Peyer's patch (tissue), 4 donors: ENCODE results near the gene DNAH6. TPM values are rescaled to one million over a fixed set of nuclear protein-coding genes. Genes with fewer than 3 reads are reported as not detected.

Experiments used
- DNase-seq, 3 donors: peaks; one replicate each; pipeline ENCODE4 v3.0.0-alpha.2; 2017 to 2019
- H3K27ac ChIP-seq, 4 donors: fragments of 200-600 bp; sonication (generic); one replicate each; pipeline ENCODE4 v1.5.1; 2016 to 2019
- H3K27me3 ChIP-seq, 2 donors: fragments of 200-600 bp; sonication (generic); one replicate each; pipeline ENCODE4 v1.5.1; 2019
- H3K36me3 ChIP-seq, 3 donors: fragments of 200-600 bp; sonication (generic); one replicate each; pipeline ENCODE4 v1.5.1; 2016 to 2019
- H3K4me1 ChIP-seq, 4 donors: fragments of 200-600 bp; sonication (generic); one replicate each; pipeline ENCODE4 v1.5.1; 2016 to 2019
- H3K4me3 ChIP-seq, 4 donors: fragments of 200-600 bp; sonication (generic); 1 replicate in 3 of 4; 2 replicates in 1 of 4; pipeline ENCODE4 v1.5.1; 2016 to 2019; ENCODE audit warnings: mild to moderate bottlenecking in 1 of 4
- H3K9me3 ChIP-seq, 4 donors: fragments of 200-600 bp; sonication (generic); one replicate each; pipeline ENCODE4 v1.5.1; 2016 to 2019; ENCODE audit warnings: mild to moderate bottlenecking in 1 of 4
- POLR2A ChIP-seq, 2 donors: fragments of 450-650 bp; IDR thresholded peaks; one replicate each; pipeline ENCODE4 v1.5.1; 2017; ENCODE audit warnings: antibody characterized with exemption in 2 of 2, mild to moderate bottlenecking in 2 of 2, moderate library complexity in 2 of 2
- total RNA-seq, 4 donors: library from RNA; depleted of rRNA; stranded (reverse); fragments of >200 nt; gene quantifications; one replicate each; pipeline ENCODE4 v1.1.0, GENCODE V29; 2016
- TF ChIP-seq, protein P1 (sequence below), 6 experiments: fragments of 450-650 bp in 4 of 6; fragments of 200-600 bp in 2 of 6; sonication (generic) in 1 of 6; IDR thresholded peaks; one replicate each; pipeline ENCODE4 v1.5.1; 2017 to 2019; ENCODE audit warnings: antibody characterized with exemption in 6 of 6, mild to moderate bottlenecking in 3 of 6, moderate library complexity in 1 of 6

DNAH6 gene
- total RNA-seq, 4 donors from 2014 or later: under 0.01 to 4.2 (median 1.3) TPM

DNA sequence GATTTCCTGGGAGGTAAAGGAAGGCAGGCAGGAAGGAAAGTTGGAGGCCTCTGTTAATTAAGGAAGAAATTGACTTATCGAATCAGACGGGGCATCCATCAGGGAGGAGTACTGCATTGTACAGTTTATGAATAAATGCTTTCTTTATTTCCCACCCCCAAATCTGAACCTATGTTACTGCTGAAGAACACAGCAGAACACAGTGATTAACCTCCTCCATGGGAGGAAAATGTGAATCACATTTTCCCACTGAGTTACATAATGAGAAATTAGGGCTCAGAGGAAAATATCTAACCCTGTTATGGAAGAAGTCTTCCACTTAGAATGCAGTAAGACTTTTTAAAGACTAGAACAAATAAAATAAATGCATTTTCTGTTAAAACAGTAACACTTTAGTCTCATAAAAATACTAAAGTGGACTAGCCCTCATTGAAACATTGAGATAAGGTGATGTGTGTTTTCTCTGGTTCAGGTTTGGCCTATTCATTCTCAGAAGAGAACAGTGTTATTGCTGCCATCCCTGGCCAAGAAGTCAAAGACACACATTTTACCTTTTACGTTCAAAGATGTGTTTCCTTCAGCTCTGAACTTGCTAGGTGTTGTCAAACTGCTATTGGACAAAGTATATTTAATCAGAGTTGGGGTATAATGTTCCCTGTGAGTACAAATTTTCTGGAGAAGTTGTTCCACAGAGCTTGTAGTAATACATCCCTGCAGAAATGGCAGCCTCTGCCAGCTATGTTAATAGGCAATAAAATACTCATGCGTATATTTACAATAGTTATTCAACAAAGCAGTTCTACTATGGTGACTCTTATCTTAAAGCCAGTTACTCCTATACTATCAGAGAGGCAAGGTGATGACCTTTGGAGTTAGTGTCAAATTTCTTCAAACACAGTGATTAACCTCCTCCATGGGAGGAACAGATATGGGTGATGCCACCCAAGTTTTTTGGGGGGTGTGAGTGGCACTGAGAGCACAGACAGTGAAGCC is 11.1 kb downstream of the DNAH6 start:
- TF ChIP-seq, protein P1, sequence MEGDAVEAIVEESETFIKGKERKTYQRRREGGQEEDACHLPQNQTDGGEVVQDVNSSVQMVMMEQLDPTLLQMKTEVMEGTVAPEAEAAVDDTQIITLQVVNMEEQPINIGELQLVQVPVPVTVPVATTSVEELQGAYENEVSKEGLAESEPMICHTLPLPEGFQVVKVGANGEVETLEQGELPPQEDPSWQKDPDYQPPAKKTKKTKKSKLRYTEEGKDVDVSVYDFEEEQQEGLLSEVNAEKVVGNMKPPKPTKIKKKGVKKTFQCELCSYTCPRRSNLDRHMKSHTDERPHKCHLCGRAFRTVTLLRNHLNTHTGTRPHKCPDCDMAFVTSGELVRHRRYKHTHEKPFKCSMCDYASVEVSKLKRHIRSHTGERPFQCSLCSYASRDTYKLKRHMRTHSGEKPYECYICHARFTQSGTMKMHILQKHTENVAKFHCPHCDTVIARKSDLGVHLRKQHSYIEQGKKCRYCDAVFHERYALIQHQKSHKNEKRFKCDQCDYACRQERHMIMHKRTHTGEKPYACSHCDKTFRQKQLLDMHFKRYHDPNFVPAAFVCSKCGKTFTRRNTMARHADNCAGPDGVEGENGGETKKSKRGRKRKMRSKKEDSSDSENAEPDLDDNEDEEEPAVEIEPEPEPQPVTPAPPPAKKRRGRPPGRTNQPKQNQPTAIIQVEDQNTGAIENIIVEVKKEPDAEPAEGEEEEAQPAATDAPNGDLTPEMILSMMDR (IDR thresholded peaks at IDR 0.05): no peak
- TF ChIP-seq POLR2A (IDR thresholded peaks at IDR 0.05): no peak
- DNase-seq: no peak
- Histone ChIP-seq H3K36me3 (no peaks in the 10 kb centered on the region), H3K4me3 (no peak overlapping the region), H3K9me3 (no peaks in the 10 kb centered on the region), H3K4me1 (peaks cover 0 to 14% (median 0%) of the 10 kb centered on the region in 4 donors), H3K27me3 (no peaks in the 10 kb centered on the region), H3K27ac (no peak overlapping the region)

DNA sequence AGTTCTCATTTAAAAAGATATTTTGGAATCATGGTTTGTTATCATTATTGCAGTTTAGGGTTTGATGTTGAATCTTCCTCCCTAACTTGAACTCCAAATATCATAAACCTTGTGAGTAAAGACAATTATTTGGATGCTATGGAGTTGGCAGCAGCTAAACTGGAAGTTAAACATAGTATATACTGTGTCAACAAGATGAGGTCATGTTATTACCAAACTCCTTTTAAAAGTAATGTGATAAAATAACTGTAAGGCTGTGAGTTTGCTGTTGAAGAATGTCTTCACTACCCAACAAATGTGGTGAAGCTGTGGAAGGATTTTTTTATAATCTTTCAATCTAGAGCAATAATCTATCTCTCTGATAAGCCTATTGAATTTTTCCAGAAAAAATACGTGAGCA is 16.0 kb downstream of the DNAH6 start:
- TF ChIP-seq POLR2A (IDR thresholded peaks at IDR 0.05): no peak
- TF ChIP-seq, protein P1 (IDR thresholded peaks at IDR 0.05): no peak
- no peaks in the 10 kb centered on the region for H3K27me3 ChIP-seq

GRCh38 chr2:84534225-84534624 is 17.9 kb downstream of the DNAH6 start:
- H3K4me3 ChIP-seq: no peak overlapping the region
- TF ChIP-seq POLR2A (IDR thresholded peaks at IDR 0.05): no peak
- TF ChIP-seq, protein P1 (IDR thresholded peaks at IDR 0.05): no peak
- H3K27me3 ChIP-seq: no peaks in the 10 kb centered on the region
- H3K36me3 ChIP-seq: no peaks in the 10 kb centered on the region
- no peak overlapping the region for H3K27ac ChIP-seq
- H3K4me1 ChIP-seq: no peaks in the 10 kb centered on the region
- DNase-seq: no peak
- H3K9me3 ChIP-seq: no peaks in the 10 kb centered on the region

More for the DNA sequence above, 16.0 kb downstream of the DNAH6 start:
- H3K4me3 ChIP-seq: no peak overlapping the region
- no peak for DNase-seq
- H3K36me3 ChIP-seq: no peaks in the 10 kb centered on the region
- peaks cover 0 to 8% (median 0%) of the 10 kb centered on the region in 4 donors for H3K4me1 ChIP-seq
- H3K9me3 ChIP-seq: no peaks in the 10 kb centered on the region
- H3K27ac ChIP-seq: no peak overlapping the region

DNA sequence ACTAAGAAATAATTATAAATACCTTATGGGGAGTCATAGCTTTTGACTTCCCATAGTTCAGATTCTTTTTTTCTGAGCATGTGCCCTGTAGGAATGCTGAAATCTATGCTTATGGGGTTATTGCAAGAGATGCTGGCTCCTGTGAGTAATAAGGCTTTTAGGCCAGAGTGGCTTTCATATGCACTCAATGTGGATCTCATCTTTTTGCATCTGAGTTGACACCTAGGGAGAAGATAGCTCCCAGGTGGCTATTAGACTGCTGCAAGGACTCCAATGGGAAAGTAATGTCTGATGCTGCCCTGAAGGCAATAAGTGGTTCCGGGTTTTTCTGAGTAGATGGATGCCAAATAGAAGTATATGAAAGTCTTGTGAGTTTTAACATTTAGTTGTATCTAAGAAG is 21.0 kb downstream of the DNAH6 start:
- Histone ChIP-seq H3K9me3 (no peaks in the 10 kb centered on the region), H3K36me3 (no peaks in the 10 kb centered on the region), H3K4me1 (no peaks in the 10 kb centered on the region), H3K4me3 (no peak overlapping the region), H3K27me3 (no peaks in the 10 kb centered on the region), H3K27ac (no peak overlapping the region)
- no peak for DNase-seq
- TF ChIP-seq POLR2A (IDR thresholded peaks at IDR 0.05): no peak
- TF ChIP-seq, protein P1 (IDR thresholded peaks at IDR 0.05): no peak

DNA sequence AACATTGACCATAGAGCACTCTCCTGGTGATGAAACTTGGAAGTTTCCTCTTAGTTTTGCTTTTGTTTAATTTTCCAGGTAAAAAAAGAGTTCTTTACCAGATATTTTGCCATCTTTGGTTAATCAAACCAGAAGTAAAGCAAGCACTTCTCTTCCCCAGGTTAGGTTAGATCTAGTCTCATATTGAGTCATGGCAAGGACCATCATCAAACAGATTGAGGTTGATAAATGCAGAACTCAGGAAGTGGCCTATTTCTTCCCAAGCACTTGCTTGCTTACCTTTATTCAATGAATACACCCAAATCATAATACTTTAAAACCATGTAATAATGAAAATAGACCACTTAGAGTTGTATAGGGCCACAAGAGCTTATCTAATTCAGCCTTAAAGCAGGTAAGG is 23.4 kb downstream of the DNAH6 start:
- no peaks in the 10 kb centered on the region for H3K9me3 ChIP-seq
- no peak overlapping the region for H3K27ac ChIP-seq
- H3K27me3 ChIP-seq: no peaks in the 10 kb centered on the region
- DNase-seq: no peak
- H3K4me1 ChIP-seq: no peaks in the 10 kb centered on the region
- no peak overlapping the region for H3K4me3 ChIP-seq
- no peaks in the 10 kb centered on the region for H3K36me3 ChIP-seq
- TF ChIP-seq, protein P1 (IDR thresholded peaks at IDR 0.05): no peak
- TF ChIP-seq POLR2A (IDR thresholded peaks at IDR 0.05): no peak
